Stimulated activated CD4-positive, alpha-beta T cell treated with anti-CD3 and anti-CD28 coated beads, Interleukin-2, amount 100 ng/mL, for 48 hours (primary cell): ENCODE measurements around the gene TRPV5.
"Not testable (repeated sequence)": the region's sequence is repeated elsewhere in the genome, so short reads cannot be mapped to it uniquely, and the experiment has no call there.

Source experiments
- DNase-seq, 2 donors: peaks; one replicate each; pipeline ENCODE4 v3.0.0-alpha.2; 2020

Gene TRPV5

DNA sequence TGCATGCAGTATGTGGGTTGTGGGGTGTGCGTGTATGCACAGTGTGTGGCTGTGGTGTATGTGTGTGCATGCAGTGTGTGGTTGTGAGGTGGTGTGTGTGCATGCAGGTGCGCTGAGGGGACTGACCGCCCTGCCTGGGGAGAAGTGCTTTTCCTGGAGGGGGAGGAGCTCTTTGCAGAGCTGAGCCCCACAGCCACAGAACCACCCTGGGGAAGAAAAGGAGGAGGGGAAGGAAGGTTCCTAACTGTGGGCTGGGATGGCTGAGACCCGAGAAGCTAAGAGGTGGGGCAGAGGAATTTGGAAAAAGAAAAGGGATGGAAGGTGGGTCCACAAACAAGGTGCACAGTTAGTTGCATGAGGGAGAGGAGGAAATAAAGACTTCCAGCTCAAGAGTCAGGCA lies at the start of gene TRPV5:
TSS of gene TRPV5 (minus strand) at position 123 of the 400 bp plus-strand sequence. CDS start 287 bp downstream, outside the sequence.
- no peak for DNase-seq

DNA sequence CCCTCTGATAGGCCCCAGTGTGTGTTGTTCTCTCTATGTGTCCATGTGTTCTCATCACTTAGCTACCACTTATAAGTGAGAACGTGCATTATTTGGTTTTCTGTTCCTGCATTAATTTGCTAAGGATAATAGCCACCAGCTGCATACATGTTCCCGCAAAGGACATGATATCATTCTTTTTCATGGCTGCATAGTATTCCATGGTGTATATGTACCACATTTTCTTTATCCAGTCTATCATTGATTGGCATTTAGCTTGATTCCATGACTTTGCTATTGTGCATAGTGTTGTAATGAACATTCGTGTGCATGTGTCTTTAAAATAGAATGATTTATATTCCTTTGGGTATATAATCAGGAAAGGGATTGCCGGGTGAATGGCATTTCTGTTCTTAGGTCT lies 44.9 kb upstream of the TRPV5 start:
- DNase-seq, result not testable (repeated sequence)

DNA sequence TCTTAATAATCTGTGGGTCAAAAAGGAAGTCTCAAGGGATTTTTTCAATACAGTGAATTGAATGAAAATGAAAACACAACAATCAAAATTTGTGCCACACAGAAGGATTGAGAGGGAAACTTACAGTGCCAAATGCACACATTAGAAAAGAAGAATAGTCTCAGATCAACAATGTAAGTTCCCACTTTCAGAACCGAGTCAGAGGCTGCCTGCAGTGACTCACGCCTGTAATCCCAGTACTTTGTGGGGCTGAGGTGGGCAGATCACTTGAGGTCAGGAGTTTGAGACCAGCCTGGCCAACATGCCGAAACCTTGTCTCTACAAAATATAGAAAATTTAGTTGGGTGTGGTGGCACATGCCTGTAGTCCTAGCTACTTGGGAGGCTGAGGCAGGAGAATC lies 41.1 kb upstream of the TRPV5 start:
- DNase-seq, result no peak

DNA sequence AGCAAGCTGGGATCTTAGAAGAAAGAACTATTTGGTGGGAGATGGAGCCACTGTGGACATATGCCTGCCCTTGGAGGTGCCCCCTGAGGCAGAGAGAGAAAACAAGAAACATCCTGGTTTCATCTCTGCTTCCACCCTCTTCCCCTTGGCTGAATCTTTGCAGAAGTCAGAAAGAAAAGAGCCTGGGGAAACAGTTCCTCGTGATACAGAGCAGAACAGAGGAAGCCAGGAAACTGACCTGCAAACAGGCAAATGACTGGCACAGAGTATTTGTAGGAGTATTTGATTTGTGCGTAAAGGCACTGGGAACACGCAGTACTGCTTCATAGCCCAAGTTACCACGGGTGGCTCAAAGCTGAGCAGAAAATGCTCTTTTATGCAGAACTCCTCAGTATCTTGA lies 35.6 kb upstream of the TRPV5 start:
- no peak for DNase-seq

DNA sequence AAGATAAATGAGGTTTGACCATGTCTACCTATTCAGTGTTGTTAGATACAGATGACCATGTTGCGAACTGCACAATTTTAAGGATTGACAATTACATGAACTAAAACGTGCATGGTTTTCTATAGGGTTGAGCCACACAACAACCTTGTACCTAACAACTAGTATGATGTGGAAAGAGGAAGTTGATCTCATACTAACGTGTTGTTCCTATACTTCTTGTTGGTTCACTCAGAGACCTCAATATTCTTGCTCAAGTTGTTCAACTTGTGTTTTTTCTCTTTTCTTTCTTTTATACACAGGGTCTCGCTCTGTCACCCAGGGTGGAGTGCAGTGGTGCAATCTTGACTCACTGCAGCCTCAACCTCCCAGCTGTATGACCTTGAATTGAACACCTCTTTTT lies 34.7 kb upstream of the TRPV5 start:
- no peak for DNase-seq

DNA sequence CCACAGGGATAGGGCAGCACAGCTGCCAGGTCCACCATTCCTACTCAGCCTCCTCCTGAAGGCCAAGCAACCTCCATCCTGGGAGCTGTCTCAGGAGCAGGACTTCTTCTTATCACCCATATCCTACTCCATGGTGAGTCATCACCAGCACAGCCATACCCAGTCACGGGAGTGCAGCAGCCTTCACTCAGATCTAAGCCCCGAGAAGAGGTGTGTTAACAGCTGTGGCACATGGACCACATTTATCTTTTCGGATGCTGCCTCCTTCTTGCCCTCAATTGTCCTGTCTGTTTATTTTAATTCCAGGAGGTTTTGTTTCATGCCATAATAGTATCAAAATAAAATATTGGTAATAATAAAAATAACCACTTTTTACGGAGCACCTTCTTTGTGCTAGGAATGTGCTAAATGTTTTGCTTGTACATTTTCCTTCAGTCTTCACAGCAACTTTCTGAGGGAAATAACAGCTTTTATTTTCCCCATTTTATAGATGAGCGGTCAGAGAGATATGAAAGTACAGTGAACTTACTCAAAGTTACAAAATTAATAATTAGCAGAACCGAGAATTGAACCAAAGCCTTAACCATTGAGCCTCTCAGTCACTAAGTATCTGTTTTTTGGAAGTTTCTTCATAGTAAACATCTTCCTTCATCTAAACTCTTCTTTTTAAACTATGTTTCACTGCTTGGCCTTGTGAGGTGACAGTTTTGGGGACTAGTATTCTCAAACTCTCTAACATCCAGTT lies 31.1 kb upstream of the TRPV5 start:
- no peak for DNase-seq

DNA sequence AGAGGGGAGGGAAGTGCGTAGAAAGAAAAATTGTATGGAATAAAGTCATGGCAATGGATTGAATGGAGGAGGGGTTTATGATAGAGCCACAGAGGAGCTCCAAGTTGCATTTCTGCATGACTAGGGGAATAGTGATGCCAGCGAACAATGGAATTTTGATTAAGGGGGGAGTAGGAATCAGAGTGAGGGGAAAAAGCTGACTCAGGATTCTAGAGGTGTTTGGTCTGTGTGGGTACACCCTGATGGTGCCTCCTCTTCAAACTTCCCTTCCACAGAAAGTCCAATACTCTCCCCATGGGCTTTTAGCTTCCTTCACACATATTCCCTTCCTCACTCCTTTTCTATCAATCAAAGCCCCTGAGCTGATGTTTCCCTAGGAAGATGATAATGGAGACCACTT lies 30.4 kb upstream of the TRPV5 start:
- no peak for DNase-seq

DNA sequence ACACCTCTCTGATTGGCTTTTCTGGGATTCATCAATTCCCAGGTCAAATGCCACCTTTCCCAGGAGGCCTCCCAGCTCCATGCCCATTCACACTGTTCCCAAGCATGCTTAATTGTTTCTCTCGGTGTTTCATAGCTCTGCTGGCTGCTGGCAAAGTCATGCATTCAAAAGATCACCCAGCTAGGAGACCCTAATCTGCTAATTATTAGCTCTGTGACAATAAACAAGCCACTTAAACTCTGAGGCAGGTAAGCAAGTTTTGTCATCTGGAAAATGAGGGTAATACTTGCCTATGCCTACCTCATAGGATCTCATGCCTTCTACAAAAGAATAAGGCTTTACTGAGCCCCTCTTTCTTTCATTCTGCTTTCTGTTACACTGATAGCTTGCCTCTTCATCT lies 29.4 kb upstream of the TRPV5 start:
- no peak for DNase-seq

DNA sequence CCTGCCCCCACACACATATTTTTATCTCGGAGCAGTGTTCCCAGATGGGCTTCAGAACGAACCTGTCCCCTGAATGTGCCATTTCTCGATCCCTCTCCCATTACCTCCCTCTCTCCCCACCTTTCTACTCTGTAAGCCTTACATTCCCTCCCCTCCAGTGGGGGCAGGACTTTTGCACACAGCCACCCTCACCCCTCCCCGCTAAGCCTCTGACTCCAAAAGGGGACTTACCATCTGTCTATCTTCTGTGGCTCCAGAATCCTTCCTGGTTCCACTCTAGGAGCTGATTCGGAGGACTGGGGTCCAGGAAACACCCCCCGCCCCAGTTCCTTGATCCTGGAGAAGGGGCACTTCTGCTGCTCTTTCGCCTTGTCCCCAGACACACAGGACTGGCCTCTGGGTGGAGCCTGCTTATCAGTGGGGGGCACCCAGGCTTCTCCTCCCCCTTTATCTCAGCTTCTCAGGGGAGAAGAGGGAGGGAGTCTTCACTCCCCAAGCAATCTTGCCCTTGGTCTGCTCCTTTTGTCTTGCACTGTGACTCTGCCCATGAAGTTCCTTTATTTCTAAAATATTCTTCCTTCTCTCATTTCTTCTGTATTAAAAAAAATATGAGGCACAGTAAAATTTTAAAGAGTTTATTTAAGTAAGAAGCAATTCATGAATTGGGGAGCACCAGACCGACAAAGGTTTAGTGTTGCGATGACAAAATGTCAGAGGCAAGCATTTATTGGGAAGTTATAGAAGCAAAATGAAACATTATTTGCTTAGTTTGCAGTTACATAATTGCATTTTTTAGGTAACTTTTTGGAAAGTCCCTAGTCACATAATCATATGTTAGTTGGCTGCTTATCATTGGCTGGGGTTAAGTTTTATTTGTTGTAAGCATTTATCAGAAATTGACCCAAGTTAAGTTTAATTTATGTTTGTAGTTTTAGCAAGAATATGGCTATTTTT lies 28.7 kb upstream of the TRPV5 start, which contains the start of gene KEL:
TSS of gene KEL (minus strand) at position 391 of the 954 bp plus-strand sequence. CDS start at position 234, 157 bp downstream.
- no peak for DNase-seq

DNA sequence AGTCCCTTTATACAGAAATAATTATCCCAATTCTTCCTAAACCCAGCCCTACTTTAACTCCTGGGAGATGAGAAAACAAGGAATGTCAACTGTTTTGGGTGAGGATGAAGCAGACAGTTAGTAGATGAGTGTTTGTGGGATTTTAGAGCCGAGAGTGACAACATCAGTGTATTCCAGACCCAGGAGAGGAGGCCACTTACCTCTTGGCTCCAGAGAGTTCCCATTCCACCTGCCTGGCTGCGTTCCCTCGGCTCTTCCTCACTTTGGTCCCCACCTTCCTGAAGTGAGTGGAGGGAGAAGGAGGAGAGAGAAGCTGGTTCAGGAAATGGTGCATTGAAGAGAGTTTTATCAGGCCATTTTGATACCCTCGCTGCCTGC lies 28.0 kb upstream of the TRPV5 start:
- DNase-seq, result no peak

DNA sequence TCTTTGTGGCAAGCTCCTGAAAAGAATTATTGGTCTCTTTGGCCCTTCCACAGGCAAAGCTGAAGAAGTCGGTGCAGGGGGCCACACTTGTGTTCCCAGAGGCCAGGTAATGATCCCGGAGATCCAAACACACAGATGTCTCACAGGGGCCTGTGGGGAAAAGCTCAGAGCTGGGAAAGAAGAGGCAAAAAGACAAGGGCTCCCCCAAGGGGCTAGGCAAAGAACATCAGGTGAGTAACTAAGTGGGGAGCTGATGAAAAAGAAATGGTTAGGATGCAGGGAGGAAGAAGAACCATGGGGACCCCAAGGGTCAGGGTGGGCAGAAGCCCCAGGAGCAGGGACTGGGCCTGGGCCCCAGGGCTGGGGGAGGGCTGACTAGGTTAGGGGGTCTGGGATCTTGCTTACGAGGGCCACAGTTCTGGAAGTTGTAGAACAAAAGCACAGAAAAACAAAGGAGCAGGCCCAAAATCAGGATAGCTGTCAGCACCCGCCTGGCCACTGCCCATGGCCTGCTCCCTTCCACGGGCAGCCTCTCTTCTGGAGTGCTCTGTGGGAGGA lies 27.5 kb upstream of the TRPV5 start:
- DNase-seq, result no peak

DNA sequence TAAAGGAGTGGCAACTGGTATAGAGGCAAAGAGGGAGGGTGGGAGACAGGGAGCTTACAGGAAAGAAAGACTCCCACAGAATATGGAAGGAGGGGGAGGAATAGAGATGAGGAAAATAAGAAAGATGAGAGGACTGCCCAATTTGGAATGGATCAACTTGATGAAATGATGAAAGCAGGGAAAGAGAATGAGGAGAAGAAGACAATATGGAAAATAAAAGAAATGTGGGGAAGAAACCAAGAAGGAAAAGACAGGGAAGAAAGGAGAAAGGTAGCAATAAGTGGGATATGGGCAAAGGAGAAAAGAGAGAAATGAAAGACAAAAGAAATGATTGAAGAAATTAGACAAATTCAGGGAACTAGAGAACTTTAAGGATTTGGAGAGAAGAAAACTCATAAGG lies 25.7 kb upstream of the TRPV5 start:
- no peak for DNase-seq

DNA sequence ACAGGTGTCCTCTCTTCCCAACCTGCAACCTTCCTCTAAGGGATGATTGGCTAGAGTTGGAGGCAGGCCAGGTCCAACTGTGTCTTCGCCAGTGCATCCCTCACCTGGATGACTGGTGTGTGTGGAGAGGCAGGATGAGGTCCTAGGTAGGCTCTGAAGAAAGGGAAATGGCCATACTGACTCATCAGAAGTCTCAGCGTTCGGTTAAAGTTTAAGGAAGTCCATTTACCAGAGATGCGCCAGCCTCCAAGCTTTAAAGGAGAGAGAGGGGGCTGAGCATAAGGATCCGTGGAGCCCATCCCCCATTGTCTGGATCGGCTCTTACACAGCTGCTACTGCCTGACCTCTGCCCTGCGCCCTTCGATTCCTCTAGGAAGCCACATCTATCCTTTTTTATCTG lies 24.2 kb upstream of the TRPV5 start:
- no peak for DNase-seq

DNA sequence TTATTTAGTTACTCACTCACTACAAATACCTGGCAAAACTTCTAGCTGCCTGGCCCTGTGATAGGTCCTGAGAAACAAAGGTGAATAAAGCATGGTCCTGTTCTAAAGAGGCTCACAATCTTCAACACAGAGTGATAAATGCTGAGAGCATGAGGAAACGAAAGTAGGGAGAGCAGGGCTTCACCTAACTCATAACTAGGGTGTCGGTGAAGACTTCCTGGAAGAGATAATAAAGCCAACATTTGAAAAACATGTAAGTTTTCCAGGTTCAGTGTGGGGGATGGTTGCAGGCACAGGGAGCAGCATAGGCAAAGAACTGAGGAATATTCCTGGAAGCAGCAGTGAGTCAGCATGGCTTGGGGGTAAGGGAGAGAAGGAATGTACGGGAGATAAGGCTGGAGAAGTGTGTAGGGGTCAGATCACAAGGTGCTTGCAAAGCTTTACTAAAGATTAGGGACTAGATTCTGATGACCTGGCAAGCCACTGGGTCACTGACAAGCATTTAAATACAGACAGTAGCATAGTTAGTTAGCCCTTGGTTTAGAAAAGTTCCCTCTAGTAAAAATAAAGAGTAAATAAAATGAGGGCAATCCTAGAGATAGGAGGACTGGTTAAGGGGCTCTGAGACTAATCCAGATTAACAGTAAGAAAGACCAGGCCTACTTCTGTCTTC lies 23.5 kb upstream of the TRPV5 start:
- no peak for DNase-seq

DNA sequence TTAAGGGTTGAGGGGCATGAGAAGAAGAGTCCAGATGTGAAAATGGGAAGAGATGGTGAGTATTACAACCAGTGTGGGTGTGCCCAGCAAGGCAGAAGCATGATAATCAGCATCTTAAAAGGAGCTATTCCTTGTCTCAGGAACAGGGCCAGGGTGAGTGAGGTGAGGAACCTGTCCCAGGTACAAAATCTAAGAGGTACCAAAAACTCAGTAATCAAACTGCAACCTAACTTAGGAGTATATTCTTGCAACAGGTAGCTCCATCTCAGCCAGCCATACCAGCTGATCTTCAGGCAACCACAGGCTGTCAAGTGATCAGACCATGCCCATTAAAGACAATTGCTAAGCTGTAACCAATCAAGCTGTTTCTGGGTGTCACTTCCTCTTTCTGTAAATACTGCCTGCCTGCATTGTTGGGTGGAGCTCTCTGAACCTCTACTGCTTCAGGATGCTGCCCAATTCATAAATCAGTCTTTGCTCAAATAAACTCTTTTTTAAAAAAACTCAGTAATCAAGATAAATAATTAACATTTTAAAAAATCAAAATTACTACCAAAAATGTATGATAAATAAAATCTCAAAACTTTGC lies 21.2 kb upstream of the TRPV5 start:
- no peak for DNase-seq

DNA sequence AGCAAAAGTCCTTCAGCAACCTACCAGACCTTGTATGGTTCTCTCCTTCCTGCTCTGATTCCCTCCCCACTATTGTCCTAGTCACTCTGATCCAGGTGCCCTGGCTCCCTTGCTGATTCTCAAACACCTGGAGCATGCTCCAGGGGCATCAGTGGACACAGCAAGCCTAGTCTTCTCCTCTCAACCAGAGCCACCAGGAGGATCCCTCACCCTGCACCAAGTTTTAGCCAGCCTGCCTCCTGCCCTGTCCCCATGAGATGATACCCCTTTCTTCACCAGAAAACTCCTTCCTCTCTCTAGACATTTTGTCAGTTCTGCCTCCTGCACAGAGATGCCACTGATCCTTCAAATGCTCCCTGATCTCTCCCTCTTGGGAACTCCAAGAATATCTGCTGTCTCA lies 16.7 kb upstream of the TRPV5 start:
- no peak for DNase-seq

DNA sequence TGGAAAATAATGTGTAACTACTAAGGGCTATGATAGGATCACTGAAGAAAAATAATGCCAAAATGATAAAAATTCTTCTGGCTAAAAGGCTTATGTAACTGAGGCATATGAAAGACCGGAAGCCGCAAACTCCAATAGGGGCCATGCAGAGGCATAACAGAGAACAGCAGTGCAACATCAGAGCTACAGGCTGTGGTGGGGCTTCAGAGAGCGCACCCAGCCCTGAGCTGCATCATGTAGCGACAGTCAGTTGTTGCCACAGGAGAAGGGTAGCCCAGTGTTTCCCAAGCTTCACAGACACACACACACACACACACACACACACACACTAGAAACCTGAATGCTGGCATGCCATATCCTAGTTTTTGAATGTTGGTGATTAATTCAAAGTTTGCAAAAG lies 15.1 kb upstream of the TRPV5 start:
- no peak for DNase-seq

DNA sequence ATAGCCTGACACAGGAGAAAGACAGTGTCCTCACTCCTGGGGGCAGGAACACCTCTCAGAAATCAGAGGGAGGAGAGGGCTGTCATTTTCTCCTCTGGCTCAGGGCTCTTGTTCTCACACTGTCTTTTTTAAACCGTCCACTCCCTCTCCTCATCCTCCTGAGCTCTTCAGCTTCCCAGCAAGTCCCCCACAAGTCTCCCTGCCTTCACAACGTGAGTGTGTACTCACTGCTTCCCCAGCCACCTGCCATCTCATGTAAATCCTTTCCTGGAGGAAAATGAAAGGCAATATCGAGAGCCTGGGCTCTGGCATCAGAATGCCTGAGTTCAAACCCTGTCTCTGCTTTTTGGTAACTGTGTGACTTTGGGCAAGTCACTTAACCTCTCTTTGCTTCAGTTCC lies 11.5 kb upstream of the TRPV5 start:
- DNase-seq, result no peak

DNA sequence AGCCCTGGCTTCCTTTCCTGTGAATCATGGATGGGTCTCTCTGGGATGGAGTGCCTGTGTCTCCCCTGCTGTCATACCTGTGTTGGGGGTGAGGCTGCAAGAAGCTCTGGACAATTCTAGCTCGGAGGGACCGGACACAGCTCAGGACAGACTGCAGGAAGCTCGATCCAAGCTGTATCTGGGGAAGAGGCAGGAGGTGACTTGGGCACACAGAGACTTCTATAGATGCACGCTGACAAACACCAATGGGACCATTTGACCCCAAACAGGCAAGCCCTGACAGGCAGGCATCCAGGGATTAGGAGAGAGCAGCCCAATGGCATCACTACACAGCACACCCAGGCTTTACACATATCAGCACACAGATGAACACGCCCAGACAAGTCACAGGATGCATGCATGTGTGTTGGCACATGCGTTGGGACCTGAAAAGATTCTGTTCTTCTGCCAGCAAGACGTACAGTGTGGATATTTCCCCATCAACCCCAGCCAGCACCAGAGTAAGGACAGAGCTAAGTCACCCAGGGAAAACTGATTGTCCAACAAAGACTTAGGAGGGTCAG lies 10.2 kb upstream of the TRPV5 start:
- DNase-seq, result no peak

DNA sequence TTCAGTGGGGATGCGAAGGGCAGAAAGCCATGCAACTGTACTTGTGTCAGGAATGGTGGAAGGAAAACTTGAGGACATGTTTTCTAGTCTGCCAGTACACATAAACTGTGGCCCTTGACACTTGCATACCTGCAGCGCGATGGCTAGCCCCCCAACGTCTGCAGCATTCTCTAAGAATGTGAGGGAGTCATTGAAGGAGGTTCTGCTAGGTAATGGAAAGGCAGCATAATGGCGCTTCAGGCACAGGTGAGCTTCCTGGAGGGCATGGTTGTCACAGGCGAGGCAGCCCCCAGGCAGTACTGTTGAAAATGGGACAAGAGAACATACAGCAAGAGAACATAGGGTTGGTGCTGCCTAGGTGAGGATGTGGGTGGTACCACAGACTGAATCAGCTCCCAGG lies 9.2 kb upstream of the TRPV5 start:
- no peak for DNase-seq

DNA sequence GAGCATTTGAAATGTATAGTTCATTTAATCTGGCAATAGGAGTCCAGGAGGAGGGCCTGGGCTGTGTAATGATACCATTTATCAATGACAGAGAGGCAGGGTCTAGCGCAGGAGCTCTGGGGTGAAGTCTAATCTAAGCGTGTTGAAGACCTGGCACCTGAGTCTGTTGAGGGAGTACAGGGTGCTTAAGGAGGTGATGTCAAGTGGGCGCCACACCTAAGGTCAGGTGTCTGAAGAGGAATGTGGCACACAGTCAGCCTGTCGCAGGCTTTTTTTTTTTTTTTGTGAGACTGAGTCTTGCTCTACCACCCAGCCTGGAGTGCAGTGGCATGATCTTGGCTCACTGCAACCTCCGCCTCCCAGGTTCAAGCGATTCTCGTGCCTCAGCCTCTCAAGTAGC lies 8.0 kb upstream of the TRPV5 start:
- no peak for DNase-seq

DNA sequence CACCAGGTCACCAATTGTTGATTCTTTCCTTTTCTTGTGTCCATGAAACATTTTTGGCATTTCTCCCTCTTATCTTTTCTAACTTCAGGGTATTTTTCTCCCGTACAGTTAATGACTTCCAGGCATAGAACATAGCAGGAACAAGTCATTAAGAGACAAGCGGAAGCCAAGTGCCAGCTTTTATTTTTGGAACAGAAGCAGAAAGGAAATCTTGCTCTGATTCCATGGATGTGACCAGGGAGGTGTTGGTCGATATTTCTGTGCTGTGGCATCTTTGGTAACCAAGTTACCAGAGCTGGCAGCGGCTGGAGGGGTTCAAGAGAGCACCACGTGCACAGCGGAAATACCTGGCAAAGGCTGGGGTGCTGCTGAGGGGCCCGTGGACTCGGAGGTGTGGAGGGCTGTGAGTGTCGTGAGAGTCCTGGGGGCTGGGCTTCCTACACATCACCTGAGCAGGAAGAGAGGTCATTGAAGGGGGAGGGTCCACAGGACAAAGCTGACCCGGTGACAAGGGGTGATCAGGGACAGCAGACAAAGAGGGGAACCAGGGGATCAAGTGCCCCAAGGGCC lies 7.5 kb upstream of the TRPV5 start:
- no peak for DNase-seq
